Keratinocyte (primary cell): ENCODE results near the gene AKAP6. TPM values are rescaled to one million over a fixed set of nuclear protein-coding genes. Genes with fewer than 3 reads are reported as not detected.

ENCODE experiments used
- DNase-seq: peaks from one replicate; pipeline ENCODE4 v3.0.0-alpha.2; 2011; ENCODE audit warnings: low read depth, missing footprints, low spot score
- FAIRE-seq: peaks from 2 replicates; lab custom pipeline; 2011; peaks lifted over from hg19 to GRCh38; lab: Jason Lieb, UNC
- H2AFZ ChIP-seq: 2 replicates; pipeline ENCODE4 v1.6.0; 2012; ENCODE audit warnings: low read length, control low read depth, inconsistent platforms; ENCODE audit not compliant: control insufficient read depth
- H3K27ac ChIP-seq: 2 replicates; pipeline ENCODE4 v1.5.1; 2011; ENCODE audit warnings: low read length; ENCODE audit not compliant: control insufficient read depth, insufficient read depth
- H3K27me3 ChIP-seq: 3 replicates; pipeline ENCODE4 v1.6.0; 2011; ENCODE audit warnings: low read length; ENCODE audit not compliant: control insufficient read depth, insufficient read depth; ENCODE audit errors: extremely low read depth
- H3K36me3 ChIP-seq, 2 experiments: 2 replicates in 1 of 2; 3 replicates in 1 of 2; pipeline ENCODE4 v1.5.1; 2011; ENCODE audit warnings: low read length in 2 of 2, mild to moderate bottlenecking in 1 of 2; ENCODE audit not compliant: control insufficient read depth in 2 of 2, insufficient read depth in 2 of 2; ENCODE audit errors: extremely low read depth in 1 of 2
- H3K4me1 ChIP-seq: 3 replicates; pipeline ENCODE4 v1.5.1; 2011; ENCODE audit warnings: low read length; ENCODE audit not compliant: control insufficient read depth, insufficient read depth; ENCODE audit errors: extremely low read depth
- H3K4me2 ChIP-seq: 3 replicates; pipeline ENCODE4 v1.6.0; 2011; ENCODE audit warnings: low read depth, low read length; ENCODE audit not compliant: control insufficient read depth, insufficient read depth; ENCODE audit errors: extremely low read depth
- H3K4me3 ChIP-seq, 3 experiments: fragments of 200-600 bp in 1 of 3; sonication (generic) in 1 of 3; 2 replicates in 2 of 3; 3 replicates in 1 of 3; pipeline ENCODE4 v1.5.1; 2011 to 2016; ENCODE audit warnings: low read length in 3 of 3, mild to moderate bottlenecking in 3 of 3, control low read depth in 2 of 3, inconsistent platforms in 1 of 3, low read depth in 1 of 3, mixed read lengths in 1 of 3, mixed run types in 1 of 3, moderate library complexity in 1 of 3; ENCODE audit not compliant: control insufficient read depth in 2 of 3, insufficient read depth in 2 of 3; ENCODE audit errors: extremely low read depth in 1 of 3
- H3K79me2 ChIP-seq: 2 replicates; pipeline ENCODE4 v1.6.0; 2012; ENCODE audit warnings: low read length; ENCODE audit not compliant: control insufficient read depth, insufficient read depth
- H3K9ac ChIP-seq: 3 replicates; pipeline ENCODE4 v1.6.0; 2011; ENCODE audit warnings: low read length; ENCODE audit not compliant: control insufficient read depth, insufficient read depth; ENCODE audit errors: extremely low read depth
- H3K9me1 ChIP-seq: 3 replicates; pipeline ENCODE4 v1.6.0; 2011; ENCODE audit warnings: low read length; ENCODE audit not compliant: control insufficient read depth, insufficient read depth; ENCODE audit errors: extremely low read depth
- H3K9me3 ChIP-seq: 2 replicates; pipeline ENCODE4 v1.5.1; 2012; ENCODE audit warnings: low read depth, low read length; ENCODE audit not compliant: control insufficient read depth
- H4K20me1 ChIP-seq: 3 replicates; pipeline ENCODE4 v1.6.0; 2011; ENCODE audit warnings: low read length; ENCODE audit not compliant: control insufficient read depth, insufficient read depth; ENCODE audit errors: extremely low read depth
- EZH2 ChIP-seq: IDR thresholded peaks from one replicate; pipeline ENCODE4 v1.6.1; 2012; ENCODE audit warnings: inconsistent platforms, mild to moderate bottlenecking, low read length, moderate library complexity
- dilution Hi-C: fragments of 300-500 bp; cut with MboI; formaldehyde crosslinking; loops from one replicate; pipeline ENCODE4 v1.7.0; 2020; ENCODE audit warnings: low sequenced_read_pairs; ENCODE audit not compliant: extremely low pct_ligation_motif_present
- polyA plus RNA-seq, 5 experiments: library from polyadenylated mRNA; depleted of rRNA in 3 of 5; stranded (reverse) in 3 of 5; stranded (forward) in 1 of 5; unstranded in 1 of 5; fragments of >200 nt; gene quantifications; 1 replicate in 1 of 5; 2 replicates in 3 of 5; 3 replicates in 1 of 5; pipeline versions ENCODE4 v1.2.1 to v1.2.3, GENCODE V29; 2011 to 2012; ENCODE audit warnings: missing spikeins in 2 of 5, low read depth in 1 of 5, low replicate concordance in 1 of 5
- TF ChIP-seq, protein P1 (sequence below), 3 experiments: IDR thresholded peaks in 1 of 3; conservative IDR thresholded peaks in 1 of 3; optimal IDR thresholded peaks in 1 of 3; 2 replicates in 2 of 3; 3 replicates in 1 of 3; pipeline versions ENCODE3 to v1.5.1; 2011; ENCODE audit warnings: low read length in 3 of 3, mild to moderate bottlenecking in 3 of 3, moderate library complexity in 2 of 3, control low read depth in 1 of 3, inconsistent platforms in 1 of 3; ENCODE audit not compliant: insufficient read depth in 2 of 3; ENCODE audit errors: extremely low read depth in 1 of 3

Gene AKAP6
- polyA plus RNA-seq, 1 donor (not counting 4 experiments of a cell fraction or from before 2014, with no cell fraction given): 2.0 TPM

DNA sequence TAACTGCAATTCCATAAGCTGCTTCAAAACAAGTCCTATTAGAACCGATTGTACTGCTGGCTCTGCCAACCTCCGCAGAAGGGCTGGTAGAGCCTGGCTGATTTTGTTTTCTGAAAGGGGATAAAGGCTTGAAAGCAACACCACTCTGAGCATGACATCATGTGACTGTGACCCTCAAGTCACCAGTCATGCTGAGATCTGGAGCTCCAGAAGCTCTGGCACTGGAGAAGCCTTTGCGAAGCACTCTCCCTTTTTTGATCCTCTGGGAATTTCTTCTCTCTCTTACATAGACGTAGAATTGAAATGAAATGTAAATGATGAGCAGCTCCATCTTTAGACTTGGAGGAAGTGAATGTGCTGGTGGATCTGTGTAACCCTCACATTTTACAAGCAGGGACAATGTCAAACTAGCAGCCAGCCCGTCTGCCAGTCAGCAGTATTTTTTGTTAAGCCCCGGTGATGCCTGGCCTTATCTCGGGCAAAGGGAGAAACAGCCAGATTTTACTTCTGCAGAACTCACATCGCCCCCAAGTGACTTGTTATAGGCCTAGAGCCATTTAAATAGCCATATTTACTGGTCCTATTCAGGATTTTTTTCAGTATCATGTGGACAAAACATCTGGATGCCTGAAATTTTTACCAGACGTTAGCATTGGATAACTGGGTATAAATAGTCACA is 497.4 kb downstream of the AKAP6 start:
- FAIRE-seq: no peak
- no peak for TF ChIP-seq EZH2
- TF ChIP-seq, protein P1, sequence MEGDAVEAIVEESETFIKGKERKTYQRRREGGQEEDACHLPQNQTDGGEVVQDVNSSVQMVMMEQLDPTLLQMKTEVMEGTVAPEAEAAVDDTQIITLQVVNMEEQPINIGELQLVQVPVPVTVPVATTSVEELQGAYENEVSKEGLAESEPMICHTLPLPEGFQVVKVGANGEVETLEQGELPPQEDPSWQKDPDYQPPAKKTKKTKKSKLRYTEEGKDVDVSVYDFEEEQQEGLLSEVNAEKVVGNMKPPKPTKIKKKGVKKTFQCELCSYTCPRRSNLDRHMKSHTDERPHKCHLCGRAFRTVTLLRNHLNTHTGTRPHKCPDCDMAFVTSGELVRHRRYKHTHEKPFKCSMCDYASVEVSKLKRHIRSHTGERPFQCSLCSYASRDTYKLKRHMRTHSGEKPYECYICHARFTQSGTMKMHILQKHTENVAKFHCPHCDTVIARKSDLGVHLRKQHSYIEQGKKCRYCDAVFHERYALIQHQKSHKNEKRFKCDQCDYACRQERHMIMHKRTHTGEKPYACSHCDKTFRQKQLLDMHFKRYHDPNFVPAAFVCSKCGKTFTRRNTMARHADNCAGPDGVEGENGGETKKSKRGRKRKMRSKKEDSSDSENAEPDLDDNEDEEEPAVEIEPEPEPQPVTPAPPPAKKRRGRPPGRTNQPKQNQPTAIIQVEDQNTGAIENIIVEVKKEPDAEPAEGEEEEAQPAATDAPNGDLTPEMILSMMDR (optimal IDR thresholded peaks at IDR 0.05 in 1 of 3, IDR thresholded peaks at IDR 0.05 in 1 of 3, conservative IDR thresholded peaks at IDR 0.05 in 1 of 3; ENCODE audit: extremely low read depth in 1 of 3, insufficient read depth in 2 of 3, low read length in 3 of 3): no peak
- H3K36me3 ChIP-seq: no peaks in the 10 kb centered on the region
- no peak overlapping the region for H3K27ac ChIP-seq
- DNase-seq: no peak
- H3K27me3 ChIP-seq: no peaks in the 10 kb centered on the region
- H2AFZ ChIP-seq: no peak overlapping the region
- H3K4me3 ChIP-seq: no peak overlapping the region
- no peaks in the 10 kb centered on the region for H3K79me2 ChIP-seq
- no peak overlapping the region for H3K9ac ChIP-seq
- H3K9me1 ChIP-seq: no peaks in the 10 kb centered on the region
- dilution Hi-C loops: no loop called here
- no peaks in the 10 kb centered on the region for H4K20me1 ChIP-seq
- no peaks in the 10 kb centered on the region for H3K9me3 ChIP-seq
- peaks cover 10% of the 10 kb centered on the region for H3K4me1 ChIP-seq
- H3K4me2 ChIP-seq: no peak overlapping the region

DNA sequence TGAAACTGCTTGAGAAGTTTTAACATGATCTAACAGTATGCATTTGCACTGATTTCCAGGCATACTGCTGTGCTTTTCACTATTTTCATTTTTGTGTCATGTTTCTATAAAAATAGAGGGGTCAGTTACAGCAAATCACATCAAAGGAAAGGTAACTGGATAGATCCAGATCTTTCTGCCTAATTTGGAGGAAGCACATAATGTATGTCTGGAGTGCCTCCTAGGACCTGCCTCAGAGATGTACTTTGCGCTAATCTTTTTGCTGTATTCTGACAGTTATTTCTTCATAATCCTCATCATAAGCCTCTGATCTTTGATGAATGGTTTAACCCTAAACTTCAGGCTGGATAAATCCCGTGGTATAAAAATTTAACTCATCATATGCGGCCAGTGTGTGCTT is 498.4 kb downstream of the AKAP6 start:
- H3K4me3 ChIP-seq: no peak overlapping the region
- FAIRE-seq: no peak
- no peak overlapping the region for H3K4me2 ChIP-seq
- TF ChIP-seq, protein P1 (optimal IDR thresholded peaks at IDR 0.05 in 1 of 3, IDR thresholded peaks at IDR 0.05 in 1 of 3, conservative IDR thresholded peaks at IDR 0.05 in 1 of 3; ENCODE audit: extremely low read depth in 1 of 3, insufficient read depth in 2 of 3, low read length in 3 of 3): no peak
- TF ChIP-seq EZH2: no peak
- no peak for DNase-seq
- H2AFZ ChIP-seq: no peak overlapping the region
- no peaks in the 10 kb centered on the region for H3K27me3 ChIP-seq
- H3K79me2 ChIP-seq: no peaks in the 10 kb centered on the region
- H3K27ac ChIP-seq: no peak overlapping the region
- H3K4me1 ChIP-seq: peaks cover 10% of the 10 kb centered on the region
- H3K36me3 ChIP-seq: no peaks in the 10 kb centered on the region
- no peak overlapping the region for H3K9ac ChIP-seq
- H4K20me1 ChIP-seq: no peaks in the 10 kb centered on the region
- H3K9me3 ChIP-seq: no peaks in the 10 kb centered on the region
- H3K9me1 ChIP-seq: no peaks in the 10 kb centered on the region
- dilution Hi-C loops: no loop called here
